Fibroblast of mammary gland (primary cell): ENCODE measurements around the gene FOXO6.
A peak's percentile ranks its signal among the peaks of the same experiment; 100 is the strongest.

Experiments used
- DNase-seq: peaks from one replicate; pipeline ENCODE4 v3.0.0-alpha.2; 2010; ENCODE audit warnings: low read depth
- H3K4me3 ChIP-seq: 2 replicates; pipeline ENCODE4 v1.5.1; 2011; ENCODE audit warnings: low read depth, mild to moderate bottlenecking, low read length, moderate library complexity; ENCODE audit not compliant: control insufficient read depth
- TF ChIP-seq, protein P1 (sequence below): conservative IDR thresholded peaks from 2 replicates; pipeline ENCODE4 v1.5.1; 2011; ENCODE audit warnings: low read depth, low read length, inconsistent platforms; ENCODE audit not compliant: control insufficient read depth, insufficient read depth

Gene FOXO6

DNA sequence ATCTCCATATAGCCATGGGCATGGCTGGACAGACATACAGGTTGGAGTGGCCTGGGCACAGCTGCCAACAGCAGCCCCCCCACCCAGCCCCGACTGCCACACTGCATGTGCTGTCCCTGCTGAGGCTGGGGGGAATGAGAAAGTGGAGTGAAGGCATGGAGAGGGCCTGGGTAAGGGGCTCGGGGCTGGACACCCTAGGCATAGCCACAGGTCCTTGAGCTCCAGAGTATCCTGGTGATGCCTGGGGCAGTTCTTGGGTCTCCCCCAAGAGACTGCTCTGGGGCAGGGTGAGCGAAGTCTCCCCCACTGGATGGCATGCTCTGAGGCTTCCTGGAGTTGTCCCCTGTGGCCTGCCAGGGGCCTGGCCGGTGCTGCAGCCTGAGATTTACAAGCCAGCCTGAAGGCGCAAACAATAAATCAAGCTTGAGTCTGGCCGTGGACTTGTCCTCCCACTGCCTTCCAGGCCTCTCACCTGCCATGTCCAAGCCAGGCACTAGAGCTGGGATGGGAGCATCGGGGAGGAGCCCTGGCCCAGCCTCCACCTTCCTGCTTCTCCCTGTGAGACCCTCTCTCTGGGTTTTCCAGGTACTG is 53.6 kb downstream of the FOXO6 start:
- no peak overlapping the region for H3K4me3 ChIP-seq
- DNase-seq: no peak
- TF ChIP-seq, protein P1, sequence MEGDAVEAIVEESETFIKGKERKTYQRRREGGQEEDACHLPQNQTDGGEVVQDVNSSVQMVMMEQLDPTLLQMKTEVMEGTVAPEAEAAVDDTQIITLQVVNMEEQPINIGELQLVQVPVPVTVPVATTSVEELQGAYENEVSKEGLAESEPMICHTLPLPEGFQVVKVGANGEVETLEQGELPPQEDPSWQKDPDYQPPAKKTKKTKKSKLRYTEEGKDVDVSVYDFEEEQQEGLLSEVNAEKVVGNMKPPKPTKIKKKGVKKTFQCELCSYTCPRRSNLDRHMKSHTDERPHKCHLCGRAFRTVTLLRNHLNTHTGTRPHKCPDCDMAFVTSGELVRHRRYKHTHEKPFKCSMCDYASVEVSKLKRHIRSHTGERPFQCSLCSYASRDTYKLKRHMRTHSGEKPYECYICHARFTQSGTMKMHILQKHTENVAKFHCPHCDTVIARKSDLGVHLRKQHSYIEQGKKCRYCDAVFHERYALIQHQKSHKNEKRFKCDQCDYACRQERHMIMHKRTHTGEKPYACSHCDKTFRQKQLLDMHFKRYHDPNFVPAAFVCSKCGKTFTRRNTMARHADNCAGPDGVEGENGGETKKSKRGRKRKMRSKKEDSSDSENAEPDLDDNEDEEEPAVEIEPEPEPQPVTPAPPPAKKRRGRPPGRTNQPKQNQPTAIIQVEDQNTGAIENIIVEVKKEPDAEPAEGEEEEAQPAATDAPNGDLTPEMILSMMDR: no peak

DNA sequence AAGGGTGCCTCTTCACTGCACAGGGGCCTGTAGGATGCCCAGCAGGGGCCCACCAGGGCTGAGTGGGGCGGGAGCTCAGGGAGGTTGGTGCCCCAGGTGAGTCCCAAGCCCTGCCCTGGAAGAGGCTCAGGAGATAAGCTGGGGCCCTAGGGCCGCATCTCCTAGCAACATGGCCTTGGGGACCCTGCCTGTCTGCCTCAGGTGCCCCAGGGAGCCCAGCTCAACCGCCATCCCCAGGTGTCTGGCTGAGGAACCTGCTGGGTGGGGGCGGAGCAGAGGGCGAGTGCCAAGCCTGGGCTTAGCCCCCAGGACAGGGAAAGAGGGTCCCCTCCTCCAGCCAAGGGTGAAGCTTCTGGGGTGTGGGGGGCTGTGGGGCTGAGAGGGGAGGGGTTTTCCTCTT is 54.8 kb downstream of the FOXO6 start:
- TF ChIP-seq, protein P1: no peak
- no peak overlapping the region for H3K4me3 ChIP-seq
- no peak for DNase-seq

DNA sequence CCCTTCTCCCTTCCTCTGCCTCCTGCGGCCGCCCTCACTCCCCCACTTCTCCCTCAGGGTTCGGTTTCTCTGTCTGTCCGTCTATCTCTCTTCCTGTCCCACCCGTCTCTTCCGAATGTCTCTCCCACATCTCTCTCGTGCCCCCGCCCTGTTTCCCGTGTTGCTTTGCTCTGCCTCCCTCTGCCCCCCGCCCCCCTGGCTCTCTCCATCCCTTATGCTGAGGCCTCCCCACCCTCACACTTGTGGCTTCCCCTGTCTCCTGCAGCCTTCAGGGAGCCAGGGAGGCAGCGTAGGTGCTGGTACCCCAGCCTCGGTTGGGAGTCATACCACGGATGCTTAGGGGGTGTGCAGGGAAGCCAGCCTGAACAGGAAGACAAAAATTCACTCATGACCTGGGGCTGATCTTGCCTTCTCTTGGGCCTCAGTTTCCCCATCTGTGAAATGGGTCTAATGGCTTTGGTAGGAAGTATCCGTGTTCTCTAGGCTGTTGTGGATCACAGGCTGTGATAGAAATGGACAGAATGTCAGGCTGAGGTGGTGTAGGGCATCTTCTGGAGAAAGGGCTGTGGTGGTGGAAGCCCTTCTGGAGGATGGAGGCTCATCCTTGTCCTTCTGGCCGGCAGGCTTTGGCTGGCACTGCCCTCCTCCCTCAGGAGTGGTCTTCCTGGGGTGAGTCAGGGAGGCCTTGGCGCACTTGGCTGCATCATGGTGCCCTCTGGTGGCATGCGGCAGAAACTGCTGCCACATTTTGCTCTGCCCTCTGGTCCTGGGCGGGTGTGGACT is 55.5 kb downstream of the FOXO6 start:
- DNase-seq: peak; percentile 72
- TF ChIP-seq, protein P1: peak; percentile 83

GRCh38 chr1:41417335-41417682 is 56.1 kb downstream of the FOXO6 start:
- no peak for DNase-seq
- TF ChIP-seq, protein P1: no peak
- no peak overlapping the region for H3K4me3 ChIP-seq

More for the DNA sequence above, 55.5 kb downstream of the FOXO6 start:
- no peak overlapping the region for H3K4me3 ChIP-seq

DNA sequence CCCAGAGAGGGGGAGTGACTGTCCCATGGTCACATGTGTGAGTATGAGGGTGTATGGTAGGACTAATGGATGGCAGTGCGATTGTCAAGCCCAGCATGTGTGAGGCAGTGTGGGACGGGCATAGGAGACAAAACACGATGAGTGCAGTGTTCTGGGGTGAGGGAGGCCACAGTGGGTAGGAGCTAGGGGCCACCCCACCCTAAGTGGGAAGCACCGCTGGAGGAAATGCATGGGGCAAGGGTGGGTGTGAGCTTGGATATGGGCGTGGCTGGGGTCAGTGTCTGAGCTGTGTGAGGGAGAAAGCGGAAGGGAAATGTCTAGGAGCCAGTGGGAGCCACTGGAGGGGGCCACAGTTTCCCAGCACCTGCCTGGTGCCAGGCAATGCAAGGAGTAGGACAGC is 56.5 kb downstream of the FOXO6 start:
- no peak overlapping the region for H3K4me3 ChIP-seq
- TF ChIP-seq, protein P1: no peak
- no peak for DNase-seq

GRCh38 chr1:41418857-41419583 is 57.8 kb downstream of the FOXO6 start:
- peak; percentile 81 for DNase-seq

More at GRCh38 chr1:41418857-41419583, 57.8 kb downstream of the FOXO6 start:
- H3K4me3 ChIP-seq: no peak overlapping the region
- TF ChIP-seq, protein P1: no peak
